Neural progenitor cell (in vitro differentiated cells): Measurements from ENCODE around the gene SCAMP3.

Source experiments
- CTCF ChIP-seq: fragments of 200-600 bp; sonication (generic); IDR thresholded peaks from 2 replicates; pipeline ENCODE4 v1.5.1; 2017; ENCODE audit warnings: antibody characterized with exemption, mild to moderate bottlenecking
- EZH2 ChIP-seq: fragments of 200-600 bp; sonication (generic); IDR thresholded peaks from 2 replicates; pipeline ENCODE4 v1.6.1; 2017; ENCODE audit warnings: antibody characterized with exemption, mild to moderate bottlenecking, moderate library complexity
- EZH2phosphoT487 ChIP-seq: fragments of 200-600 bp; sonication (generic); IDR thresholded peaks from 2 replicates; pipeline ENCODE4 v1.6.1; 2017; ENCODE audit warnings: antibody characterized with exemption

- TF ChIP-seq CTCF, result no peak
- TF ChIP-seq EZH2phosphoT487, result no peak
- TF ChIP-seq EZH2, result no peak
These were observed 17.0 kb downstream of the SCAMP3 start for GRCh38 chr1:155245163-155245524.
